ENCODE measurements around the gene OBSCN.

The OBSCN gene

GRCh38 chr1:228407106-228408040 is 199.5 kb downstream of the OBSCN start:
- no peak for DNase-seq

- no peak for DNase-seq
Observed at GRCh38 chr1:228408041-228408868, 200.4 kb downstream of the OBSCN start.

- DNase-seq = no peak
Observed at GRCh38 chr1:228408869-228409805, 201.3 kb downstream of the OBSCN start.

GRCh38 chr1:228410015-228410414 is 202.2 kb downstream of the OBSCN start:
- no peak for DNase-seq

GRCh38 chr1:228410671-228411070 is 202.8 kb downstream of the OBSCN start:
- DNase-seq = no peak

- DNase-seq = no peak
Observed at GRCh38 chr1:228411121-228411520, 203.3 kb downstream of the OBSCN start.

- no peak for DNase-seq
Observed at GRCh38 chr1:228411548-228412430, 203.9 kb downstream of the OBSCN start.

GRCh38 chr1:228413241-228414010 is 205.6 kb downstream of the OBSCN start:
- DNase-seq = no peak

GRCh38 chr1:228414511-228415211 is 206.8 kb downstream of the OBSCN start:
- DNase-seq = no peak

- DNase-seq = no peak
Observed at GRCh38 chr1:228415221-228415620, 207.4 kb downstream of the OBSCN start.

GRCh38 chr1:228415853-228416216 is 208.0 kb downstream of the OBSCN start:
- no peak for DNase-seq

- DNase-seq = peak; percentile 28
Observed at GRCh38 chr1:228416217-228416933, 208.5 kb downstream of the OBSCN start, which contains the start of gene TRIM17. TRIM17 (minus strand) TSS chr1:228416861; CDS start chr1:228415072, 1,789 bp downstream.

GRCh38 chr1:228417061-228417460 is 209.2 kb downstream of the OBSCN start:
- no peak for DNase-seq

GRCh38 chr1:228417483-228418203 is 209.8 kb downstream of the OBSCN start:
- no peak for DNase-seq

- DNase-seq = no peak
Observed at GRCh38 chr1:228420968-228421826, 213.4 kb downstream of the OBSCN start.

- no peak for DNase-seq
Observed at GRCh38 chr1:228423404-228424053, 215.7 kb downstream of the OBSCN start.
